Esophagus squamous epithelium (tissue), 4 donors: ENCODE measurements around the gene TGM3.

ENCODE experiments used
- CTCF ChIP-seq, 6 experiments: fragments of 450-650 bp in 4 of 6; fragments of 200-600 bp in 2 of 6; sonication (generic) in 2 of 6; IDR thresholded peaks; one replicate each; pipeline ENCODE4 v1.5.1; 2016 to 2019; ENCODE audit warnings: antibody characterized with exemption in 6 of 6, mild to moderate bottlenecking in 4 of 6, moderate library complexity in 4 of 6
- POLR2A ChIP-seq, 4 donors: fragments of 450-650 bp; IDR thresholded peaks; one replicate each; pipeline ENCODE4 v1.6.1; 2017; ENCODE audit warnings: antibody characterized with exemption in 4 of 4, mild to moderate bottlenecking in 4 of 4, moderate library complexity in 3 of 4

GRCh38 chr20:2323051-2323450 lies 27.2 kb downstream of the TGM3 start:
- TF ChIP-seq POLR2A (IDR thresholded peaks at IDR 0.05) (no peak), CTCF (IDR thresholded peaks at IDR 0.05) (no peak)
